COLO829 (cell line): ENCODE results near the gene RAB5A.
"Not testable (repeated sequence)": the region's sequence is repeated elsewhere in the genome, so short reads cannot be mapped to it uniquely, and the experiment has no call there.

Experiments used
- DNase-seq: peaks from one replicate; pipeline ENCODE4 v3.0.0; 2012; ENCODE audit warnings: low spot score

RAB5A gene, protein sequence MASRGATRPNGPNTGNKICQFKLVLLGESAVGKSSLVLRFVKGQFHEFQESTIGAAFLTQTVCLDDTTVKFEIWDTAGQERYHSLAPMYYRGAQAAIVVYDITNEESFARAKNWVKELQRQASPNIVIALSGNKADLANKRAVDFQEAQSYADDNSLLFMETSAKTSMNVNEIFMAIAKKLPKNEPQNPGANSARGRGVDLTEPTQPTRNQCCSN

DNA sequence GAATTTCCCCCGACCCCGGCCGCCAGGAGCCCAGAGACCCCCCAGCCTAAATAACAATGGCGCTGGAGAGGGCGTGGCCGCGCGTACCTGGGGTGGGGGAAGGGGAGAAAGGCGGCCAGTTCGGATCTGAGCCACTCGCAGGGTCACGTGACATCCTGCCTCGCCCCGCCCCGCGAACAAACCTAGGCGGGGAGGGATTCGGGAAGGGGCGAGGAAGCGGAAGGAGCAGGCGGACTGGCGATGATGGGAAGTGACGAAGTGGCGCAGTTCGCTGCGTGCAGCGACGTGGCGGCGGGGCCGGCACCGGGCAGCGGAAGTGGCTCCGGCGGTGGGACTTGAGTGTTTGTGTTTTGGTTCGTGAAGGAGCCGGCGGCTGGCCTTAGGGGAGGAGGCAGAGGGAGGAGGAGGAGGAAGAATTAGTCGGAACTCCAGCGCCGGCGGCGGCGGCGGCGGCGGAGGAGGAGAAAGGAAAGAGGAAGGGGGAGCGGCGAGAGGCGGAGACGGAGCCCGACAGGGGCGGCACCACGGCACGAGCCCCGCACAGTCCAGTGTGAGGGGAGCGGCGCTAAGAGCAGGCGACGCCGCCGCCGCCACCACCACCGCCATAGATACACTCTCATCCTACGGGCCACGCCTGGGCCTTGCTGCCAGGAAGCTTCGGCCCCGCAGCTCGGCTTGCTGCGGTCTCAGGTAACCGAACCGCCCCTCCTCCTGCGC is at the start of gene RAB5A:
TSS of gene RAB5A (plus strand) at position 266 of the 717 bp plus-strand sequence. CDS start 3,802 bp downstream, outside the sequence.
- DNase-seq: peak; percentile 92

DNA sequence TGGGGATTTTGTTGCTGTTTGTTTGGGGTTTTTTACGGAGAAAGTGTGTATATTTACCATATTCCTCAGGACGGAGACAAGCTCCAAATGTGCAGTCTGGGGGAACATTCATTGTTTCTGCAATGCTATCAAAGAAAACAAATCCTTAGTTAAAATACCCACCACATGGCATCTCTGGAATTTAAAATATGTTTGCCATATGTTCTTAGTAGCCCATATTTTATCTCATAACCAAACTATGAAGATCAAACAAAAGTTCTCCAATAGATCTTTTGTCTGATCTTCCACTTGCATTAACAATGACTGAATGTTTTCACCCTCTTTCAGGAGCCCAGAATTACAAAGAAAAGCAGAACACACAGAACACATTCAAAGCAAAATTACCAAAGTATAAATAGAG is 48.2 kb upstream of the RAB5A start:
- peak; percentile 28 for DNase-seq

DNA sequence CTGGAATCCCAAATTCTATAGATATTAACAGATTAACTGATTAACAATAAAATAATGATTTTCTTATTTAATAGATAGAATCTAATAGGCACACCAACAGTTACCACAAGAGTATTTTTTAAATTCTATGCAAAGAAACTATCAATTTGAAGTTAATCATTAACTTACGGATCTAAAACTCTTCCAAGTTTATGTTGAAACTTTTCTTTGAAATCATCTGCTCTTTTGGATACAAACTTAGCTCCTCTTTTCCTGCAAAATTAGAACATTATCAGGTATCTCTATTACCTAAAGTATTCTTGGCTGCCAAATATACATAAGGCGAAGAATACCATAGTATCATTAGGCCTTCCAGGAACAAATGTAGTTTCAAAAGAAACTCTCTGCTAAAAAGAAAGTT is 47.6 kb upstream of the RAB5A start:
- no peak for DNase-seq

DNA sequence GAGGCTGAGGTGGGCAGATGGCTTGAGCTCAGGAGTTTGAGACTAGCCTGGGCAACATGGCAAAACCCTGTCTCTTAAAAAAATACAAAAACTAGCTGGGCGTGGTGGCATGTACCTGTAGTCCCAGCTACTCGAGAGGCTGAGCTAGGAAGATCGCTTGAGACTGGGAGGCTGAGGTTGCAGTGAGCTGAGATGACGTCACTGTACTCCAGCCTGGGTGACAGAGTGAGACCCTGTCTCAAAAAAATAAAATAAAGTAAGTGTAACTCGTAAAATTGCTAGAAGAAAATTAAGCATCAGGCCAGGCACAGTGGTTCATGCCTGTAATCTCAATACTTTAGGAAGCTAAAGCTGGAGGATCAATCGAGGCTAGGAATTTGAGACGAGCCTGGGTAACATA is 47.1 kb upstream of the RAB5A start:
- not testable (repeated sequence) for DNase-seq

DNA sequence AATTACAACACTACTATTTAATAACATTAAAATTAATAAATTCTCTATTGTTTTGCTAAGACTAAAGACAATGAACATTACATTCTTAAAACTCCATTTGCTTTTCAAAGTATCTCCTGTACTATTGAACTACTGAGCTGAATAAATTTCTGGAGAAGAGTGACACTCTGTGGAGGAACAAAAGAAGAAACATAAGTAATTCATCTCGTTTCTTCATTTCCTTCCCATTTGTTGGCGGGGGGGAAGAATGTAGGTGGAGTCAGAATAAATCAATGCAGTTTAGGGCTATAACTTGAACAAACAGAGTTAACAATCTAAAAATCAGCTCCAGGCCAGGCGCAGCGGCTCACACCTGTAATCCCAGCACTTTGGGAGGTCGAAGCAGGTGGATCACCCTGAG is 45.6 kb upstream of the RAB5A start:
- no peak for DNase-seq

DNA sequence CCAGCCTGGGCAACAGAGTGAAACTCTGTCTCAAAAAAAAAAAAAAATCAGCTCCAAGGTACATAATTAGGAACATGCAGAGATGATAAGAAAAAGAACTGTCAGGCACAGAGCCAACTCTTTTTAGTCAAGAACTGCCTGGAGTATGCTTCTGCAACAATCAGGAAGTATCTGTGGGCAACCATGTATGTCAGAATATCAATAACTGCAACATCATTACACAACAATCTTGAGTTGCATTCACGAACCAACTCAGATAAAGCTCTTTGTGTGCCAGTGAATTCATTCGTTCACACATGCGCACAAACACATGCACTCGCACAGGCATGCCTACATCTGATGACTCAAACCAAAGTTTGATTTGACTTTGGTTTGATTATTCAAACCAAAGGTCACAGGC is 45.0 kb upstream of the RAB5A start:
- DNase-seq: no peak

DNA sequence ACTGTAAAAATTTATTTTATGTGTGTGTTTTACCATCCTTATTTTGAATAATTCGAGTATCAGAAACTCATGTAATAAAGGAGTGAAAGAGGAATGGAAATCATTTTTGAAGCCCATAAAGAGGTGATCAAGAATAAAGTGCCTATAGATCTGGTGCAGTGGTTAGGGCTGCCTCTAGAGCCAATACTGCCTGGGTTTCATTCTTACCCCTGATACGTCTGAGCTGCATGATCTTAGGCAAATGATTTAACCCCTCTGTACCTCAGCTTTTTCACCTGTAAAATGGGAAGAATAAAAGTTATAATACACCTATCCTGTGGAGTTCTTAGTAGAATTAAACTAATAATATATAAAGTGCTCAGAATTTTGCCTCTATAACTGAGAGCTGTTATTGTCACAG is 43.2 kb upstream of the RAB5A start:
- DNase-seq: no peak

DNA sequence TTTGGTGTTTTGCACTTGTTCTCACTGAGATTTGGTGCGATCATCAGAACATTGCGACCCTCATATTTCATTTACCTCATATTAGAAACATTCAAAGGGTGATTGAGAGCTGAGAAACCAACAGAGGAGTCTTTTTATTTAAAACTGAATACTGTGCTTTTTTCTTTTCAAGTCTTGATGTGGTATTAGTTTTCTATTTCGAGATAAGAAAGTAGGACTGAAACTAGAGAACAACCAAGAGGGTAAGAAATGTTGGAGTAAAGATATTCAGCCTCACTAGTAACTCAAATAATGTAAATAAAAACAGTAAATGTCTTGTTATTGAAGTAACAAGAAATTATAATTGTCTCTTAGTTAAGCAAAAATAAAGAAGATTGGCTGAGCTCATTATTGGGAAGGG is 39.4 kb upstream of the RAB5A start:
- DNase-seq: no peak

DNA sequence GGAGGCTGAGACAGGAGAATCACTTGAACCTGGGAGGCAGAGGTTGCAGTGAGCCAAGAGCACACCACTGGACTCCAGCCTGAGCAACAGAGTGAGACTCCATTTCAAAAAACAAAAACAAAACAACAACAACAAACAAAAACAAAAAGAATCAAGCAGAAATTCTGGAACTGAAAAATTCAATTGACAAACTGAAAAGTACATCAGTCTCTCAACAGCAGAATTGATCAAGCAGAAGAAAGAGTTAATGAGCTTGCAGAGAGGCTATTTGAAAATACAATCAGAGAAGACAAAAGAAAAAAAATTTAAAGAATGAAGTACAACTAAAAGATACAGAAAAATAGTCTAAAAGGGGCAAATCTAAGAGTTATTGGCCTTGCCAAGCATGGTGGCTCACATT is 35.4 kb upstream of the RAB5A start:
- no peak for DNase-seq

DNA sequence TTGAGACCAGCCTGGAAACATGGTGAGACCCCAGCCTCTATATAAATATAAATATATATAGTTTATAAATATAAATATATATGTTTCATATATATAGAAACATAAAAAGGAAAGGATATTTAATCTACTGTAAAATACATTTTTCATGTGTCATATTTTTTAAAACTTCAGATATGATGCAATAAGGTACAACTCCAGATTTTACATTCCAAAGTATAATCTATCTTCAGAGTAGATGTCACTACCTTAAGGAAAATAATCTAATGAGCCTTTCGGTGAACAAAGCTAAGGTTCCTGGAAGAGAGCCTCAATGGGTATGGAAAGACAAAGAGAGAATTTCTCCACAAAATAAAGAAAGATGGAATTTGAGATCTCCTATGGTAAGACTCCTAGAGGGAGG is 29.7 kb upstream of the RAB5A start:
- DNase-seq: no peak

DNA sequence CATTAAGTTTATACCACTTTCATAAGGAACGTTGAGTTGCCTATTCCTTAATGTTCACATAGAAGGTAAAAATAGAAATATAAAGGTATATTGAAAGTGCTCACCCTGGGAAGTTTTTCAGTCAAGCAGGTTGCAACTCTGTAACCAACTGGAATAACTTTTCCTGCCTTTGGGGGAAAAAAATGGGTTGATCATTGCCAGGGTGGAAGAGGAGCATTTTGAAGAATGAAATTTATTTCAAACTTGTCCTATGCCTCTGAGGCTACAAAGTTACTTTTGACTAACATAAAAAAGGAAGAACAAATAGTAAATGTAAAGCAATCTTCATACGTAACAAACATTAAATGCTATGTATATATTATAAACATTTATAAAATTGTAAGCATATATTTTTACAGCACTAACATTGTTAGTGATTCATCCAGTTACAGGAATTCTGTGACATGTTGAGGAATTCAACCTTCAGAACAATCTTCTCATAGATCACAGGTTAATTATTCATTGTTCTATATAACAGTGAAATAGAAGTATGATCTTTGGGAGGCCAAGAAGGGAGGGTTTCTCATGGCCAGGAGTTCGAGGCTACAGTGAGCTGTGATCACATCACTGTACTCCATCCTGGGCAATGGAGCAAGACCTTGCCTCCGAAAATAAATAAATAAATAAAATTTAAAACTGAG is 26.4 kb upstream of the RAB5A start:
- no peak for DNase-seq

DNA sequence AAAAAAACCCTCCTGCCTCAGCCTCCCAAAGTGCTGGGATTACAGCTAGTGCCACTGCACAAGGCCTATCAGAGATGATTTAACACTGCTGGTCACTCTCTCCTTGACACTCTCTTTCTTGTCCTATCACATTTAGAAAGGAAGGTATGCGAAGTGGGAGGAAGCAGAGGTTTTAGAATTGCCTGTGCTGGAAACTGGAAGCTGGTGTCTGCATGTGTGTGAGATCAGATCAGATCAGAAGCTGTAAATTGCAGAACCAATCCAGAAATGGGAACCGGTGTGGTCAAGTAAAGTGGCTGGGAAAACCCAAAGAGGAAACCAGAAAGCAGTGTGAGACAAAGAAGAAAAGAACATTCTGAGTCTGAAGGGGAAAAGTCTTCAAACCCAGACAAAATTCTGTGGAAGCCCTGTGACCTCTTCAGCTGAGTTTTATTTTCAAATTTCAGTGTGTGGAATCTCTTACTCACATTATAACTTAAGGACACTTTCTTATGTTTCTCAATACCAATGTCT is 15.7 kb upstream of the RAB5A start:
- no peak for DNase-seq

DNA sequence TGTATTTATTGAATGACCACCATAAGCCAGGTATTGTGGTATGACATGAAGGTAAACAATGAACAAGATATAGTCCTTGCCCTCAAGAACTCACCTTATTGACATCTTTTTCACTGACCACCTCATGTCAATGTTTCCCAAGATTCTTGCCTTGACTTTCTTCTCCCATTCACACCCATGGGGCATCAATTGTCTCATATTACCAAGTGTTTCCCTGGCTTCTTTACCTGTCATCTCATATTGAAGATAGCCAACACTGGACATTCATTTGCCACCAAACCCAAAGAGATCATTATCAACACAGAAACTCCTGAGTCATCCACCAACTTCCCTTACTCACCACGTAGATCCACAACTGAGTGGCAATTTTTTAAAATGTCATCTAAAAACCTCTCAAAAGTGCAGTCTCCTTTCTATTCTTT is 15.1 kb upstream of the RAB5A start:
- DNase-seq: no peak

DNA sequence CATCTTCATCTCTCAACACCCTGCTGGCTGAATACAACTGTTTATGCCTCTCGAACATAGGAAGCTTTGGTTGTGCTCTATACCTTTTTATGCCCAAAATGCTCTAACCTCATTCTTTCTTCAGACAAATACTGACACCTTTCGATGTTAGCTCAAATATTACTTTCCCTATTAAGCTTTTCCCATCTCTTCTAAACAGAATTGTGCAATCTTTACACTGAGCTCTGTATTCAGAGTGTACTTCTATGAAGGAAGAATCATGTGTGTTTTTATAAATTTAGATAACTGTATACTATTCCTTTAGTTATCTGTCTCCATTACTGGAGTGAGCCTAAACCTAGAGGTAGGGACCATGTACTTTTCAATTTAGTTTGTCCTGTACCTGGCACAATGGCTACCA is 14.5 kb upstream of the RAB5A start:
- DNase-seq: no peak

DNA sequence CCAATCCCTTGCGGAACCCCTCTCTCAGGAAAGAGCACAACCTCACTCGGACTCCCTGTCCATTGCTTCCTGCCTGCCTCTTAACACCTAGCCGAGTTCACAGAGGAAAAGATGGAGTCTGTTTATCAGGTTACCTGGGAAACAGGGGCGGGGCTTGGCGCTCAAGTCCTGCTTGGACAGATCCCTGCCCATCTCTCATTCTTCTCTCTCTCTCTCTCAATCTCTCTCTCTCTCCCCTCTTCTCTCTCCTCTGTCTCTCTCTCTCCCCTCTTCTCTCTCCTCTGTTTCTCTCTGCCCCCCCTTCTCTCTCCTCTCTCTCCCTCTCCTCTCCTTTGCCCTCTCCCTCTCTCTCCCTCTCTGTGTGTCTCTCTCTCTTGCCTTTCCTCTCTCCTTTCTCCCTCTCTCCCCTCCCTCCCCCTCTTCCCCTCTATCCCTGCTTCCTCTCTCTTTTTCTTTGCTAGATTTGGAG is 12.8 kb upstream of the RAB5A start, which contains the start of gene EFHB:
TSS of gene EFHB (minus strand) at position 120 of the 469 bp plus-strand sequence. CDS start 199 bp downstream, outside the sequence.
- DNase-seq: no peak

DNA sequence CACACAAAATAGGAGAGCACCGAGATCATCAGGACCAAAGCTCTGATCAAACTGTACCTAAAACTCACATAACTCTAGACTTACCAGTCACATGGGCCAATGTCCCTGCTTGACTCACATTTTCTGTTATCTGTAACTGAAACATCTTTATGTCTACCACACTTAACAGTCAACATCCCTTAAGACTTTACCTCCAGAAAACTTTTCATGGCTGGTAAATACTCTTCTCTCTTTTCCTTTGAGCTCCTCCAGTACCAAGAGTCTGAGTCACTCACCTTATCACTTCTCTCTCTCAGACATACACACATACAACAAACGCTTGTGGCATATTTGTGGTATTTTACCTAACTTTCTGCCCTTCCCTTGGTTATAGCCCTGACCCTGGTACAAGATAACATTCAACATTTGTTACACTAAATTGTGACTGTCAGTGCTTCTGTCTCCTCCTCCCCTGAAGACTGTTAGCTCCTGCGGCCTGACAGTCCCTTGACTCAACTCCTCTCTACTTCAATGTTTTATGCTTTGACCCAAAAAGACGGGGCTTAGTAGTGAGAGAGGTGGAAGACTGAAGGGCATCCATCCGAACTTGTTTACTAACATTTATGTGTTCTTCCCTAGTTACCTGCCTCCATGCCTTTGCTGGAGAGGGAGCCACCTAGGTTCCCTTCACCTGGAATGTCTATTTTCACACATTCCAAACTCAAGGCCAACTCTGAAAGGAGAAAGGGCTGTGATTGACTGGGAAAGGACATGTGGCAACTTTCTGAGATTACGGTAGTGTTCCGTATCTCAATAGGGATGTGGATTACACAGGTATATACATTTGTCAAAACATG is 9.2 kb upstream of the RAB5A start:
- no peak for DNase-seq

DNA sequence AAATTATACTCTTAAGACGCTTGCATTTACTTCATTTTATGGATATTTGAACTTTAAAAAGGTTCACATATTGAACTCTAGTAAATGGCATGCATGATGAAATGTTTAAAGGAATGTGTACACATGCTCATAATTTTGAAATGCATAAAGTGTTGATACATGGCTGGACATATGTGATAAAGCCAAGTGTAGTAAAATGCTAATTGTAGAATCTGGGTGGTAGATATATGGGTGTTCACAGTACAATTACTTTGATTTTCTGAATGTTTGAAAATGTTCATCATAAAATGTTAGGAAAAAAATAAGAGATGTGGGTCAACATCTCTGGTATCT is 8.6 kb upstream of the RAB5A start:
- no peak for DNase-seq

DNA sequence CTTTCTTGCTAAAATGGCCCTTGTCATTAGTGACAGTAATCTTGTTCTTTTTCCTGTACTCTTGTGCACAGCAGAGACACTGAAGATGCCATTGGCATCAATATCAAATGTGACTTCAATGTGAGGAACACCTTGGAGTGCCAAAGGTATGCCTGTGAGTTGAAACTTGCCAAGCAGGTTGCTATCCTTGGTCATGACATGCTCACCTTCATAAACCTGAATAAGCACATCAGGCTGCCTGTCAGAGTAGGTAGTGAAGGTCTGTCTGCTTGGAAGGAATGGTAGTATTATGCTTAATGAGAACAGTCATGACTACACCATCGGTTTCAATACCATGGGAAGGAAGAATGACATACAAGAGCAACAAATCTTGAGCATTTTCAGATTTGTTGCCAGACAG is 6.3 kb upstream of the RAB5A start:
- DNase-seq: no peak

DNA sequence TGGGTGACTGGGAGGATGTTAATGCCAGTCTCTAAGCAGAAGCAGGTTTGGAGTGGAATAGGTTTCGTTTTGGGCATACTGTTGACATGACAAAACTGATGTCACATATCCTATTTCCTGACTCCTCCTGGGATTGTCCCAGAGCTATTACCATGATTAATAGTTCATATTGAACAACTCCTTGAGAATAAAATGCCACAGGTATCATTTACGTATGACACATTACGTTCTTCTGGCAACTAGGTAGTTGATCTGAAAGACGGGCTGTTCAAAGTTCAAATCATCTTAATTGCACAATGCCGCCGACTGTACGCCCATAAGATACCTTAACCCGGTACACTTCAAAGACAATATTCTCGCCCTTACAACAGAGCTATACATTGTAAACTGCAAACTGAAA is 1.4 kb upstream of the RAB5A start:
- DNase-seq: no peak

DNA sequence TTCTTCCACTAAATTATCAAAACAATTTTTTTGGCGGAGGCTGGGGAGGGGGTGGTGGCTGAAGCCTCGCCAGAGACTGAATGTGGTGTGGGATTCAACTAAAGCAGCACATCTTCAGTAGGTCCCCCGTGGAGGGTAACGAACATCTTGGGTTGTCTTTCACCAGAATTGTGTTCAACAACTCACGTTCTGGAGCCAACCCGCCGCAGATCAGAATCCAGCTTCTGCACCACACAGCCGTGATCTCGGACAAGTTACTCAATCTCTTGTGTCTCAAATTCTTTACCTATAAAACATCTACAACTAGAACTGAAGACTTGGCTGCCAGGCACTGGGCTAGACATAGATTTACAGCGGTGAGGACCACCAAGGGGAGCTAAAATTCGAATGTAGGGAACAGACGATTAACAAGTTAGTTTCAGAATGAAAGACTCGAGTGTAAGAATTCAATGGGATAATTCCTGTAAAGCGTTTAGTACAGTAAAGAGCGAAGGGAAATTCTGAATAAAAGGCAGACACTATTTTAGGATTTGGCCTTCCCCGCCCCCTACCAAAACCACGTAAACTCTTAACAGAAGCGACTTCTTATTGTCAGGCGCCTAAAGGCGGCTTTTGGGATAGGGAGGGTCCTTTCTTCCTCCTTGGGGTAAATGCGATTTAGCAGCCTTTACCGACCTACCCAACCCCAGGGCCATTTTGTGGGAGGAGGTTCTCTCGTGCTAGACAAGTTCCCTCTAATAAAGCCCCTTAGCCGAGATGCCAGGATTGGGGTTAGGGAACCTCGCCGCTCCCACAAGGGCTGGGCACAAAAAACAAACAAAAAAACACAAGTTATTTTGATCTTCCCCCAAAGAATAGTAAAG is 697 bp upstream of the RAB5A start:
- no peak for DNase-seq

DNA sequence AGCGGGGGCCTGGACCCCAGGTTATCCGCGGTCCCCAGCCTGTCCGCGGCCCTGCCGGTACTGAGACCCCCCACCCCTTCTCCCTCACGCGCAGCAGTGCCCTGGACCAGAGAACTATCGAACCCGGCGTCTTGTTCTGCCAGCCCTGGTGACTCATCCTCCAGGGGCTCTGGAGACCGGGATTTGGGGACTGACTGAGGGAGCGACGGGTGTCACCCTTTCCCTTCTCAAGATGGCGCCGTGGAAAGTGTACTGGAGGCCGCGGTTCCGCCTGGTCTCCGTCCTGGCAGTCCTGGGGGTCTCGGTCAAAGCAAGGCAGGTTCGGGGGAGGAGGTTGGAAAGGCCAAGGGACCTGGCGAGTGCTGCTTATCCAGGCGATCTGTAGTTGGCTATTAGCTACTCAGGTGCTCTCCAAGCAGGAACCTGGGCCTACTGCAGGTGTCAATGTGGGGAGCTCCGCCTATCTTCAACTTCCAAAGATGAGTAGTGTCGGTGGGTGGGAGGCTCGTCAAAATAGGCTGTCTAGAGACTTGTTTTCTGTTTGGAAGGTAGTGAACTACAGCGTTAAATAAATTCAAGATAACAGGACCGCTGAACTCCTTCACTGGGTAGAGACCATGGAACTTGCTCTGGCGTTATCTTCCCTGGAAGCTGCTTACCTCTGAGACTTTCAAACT is 790 bp downstream of the RAB5A start:
- no peak for DNase-seq
